CD1c-positive myeloid dendritic cell (primary cell): ENCODE results near the gene RIPK3.
"Not testable (repeated sequence)": the region's sequence is repeated elsewhere in the genome, so short reads cannot be mapped to it uniquely, and the experiment has no call there.

Experiments
- DNase-seq: peaks from one replicate; pipeline ENCODE4 v3.0.0-alpha.2; 2016; ENCODE audit errors: extremely low spot score

Gene RIPK3

DNA sequence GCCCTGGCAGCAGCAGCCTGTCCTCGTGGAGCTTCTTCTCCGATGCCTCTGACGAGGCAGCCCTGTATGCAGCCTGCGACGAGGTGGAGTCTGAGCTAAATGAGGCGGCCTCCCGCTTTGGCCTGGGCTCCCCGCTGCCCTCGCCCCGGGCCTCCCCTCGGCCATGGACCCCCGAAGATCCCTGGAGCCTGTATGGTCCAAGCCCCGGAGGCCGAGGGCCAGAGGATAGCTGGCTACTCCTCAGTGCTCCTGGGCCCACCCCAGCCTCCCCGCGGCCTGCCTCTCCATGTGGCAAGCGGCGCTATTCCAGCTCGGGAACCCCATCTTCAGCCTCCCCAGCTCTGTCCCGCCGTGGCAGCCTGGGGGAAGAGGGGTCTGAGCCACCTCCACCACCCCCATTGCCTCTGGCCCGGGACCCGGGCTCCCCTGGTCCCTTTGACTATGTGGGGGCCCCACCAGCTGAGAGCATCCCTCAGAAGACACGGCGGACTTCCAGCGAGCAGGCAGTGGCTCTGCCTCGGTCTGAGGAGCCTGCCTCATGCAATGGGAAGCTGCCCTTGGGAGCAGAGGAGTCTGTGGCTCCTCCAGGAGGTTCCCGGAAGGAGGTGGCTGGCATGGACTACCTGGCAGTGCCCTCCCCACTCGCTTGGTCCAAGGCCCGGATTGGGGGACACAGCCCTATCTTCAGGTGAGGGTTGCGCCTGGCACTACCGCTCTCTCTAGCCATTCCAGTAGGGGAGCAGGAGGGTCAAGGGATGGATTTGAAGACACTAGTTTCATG is 30.3 kb upstream of the RIPK3 start:
- DNase-seq = no peak

GRCh38 chr14:24369463-24369862 is 29.7 kb upstream of the RIPK3 start:
- no peak for DNase-seq

- peak; percentile 29 for DNase-seq
Observed at GRCh38 chr14:24368562-24369252, 28.9 kb upstream of the RIPK3 start.

- DNase-seq = no peak
Observed at GRCh38 chr14:24368212-24368561, 28.4 kb upstream of the RIPK3 start.

DNA sequence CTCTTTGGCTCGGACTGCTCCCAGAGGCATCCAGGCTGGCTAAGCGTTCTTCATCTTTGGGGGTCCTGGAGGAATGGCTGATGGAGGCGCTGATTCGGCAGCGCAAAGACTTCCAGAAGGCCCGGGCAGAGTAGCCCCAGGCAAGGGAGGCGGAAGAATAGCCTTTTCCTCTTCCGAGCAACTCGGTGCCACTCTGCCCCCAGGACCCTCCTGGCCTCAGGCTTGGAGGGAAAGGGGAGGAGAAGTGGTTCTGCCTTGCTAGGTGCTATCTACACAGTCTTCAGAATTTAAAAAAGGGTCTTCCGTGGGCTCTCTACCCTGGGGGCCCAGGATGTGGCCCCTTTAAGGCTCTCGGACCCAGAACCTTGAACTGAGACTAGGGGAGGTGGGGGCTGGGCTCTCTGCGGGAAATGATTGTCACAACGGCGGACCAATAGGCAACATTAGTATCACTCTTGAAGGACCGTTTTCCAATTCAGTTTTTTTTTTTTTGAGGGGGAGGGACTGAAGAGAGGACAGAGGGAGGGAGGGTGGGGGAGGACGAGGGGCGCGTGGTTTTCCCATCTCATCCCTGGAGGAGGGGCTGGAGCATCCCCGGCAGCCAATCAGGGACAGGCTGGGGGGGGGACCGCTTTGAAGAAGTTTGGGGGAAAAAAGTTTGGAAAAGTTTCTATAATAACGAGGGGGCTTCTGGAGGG is 27.9 kb upstream of the RIPK3 start, which contains the start of gene NFATC4:
TSS of gene NFATC4 (plus strand) at position 671 of the 698 bp plus-strand sequence. CDS start 157 bp downstream, outside the sequence.
- DNase-seq = no peak

GRCh38 chr14:24366721-24367513 is 27.1 kb upstream of the RIPK3 start:
- no peak for DNase-seq

DNA sequence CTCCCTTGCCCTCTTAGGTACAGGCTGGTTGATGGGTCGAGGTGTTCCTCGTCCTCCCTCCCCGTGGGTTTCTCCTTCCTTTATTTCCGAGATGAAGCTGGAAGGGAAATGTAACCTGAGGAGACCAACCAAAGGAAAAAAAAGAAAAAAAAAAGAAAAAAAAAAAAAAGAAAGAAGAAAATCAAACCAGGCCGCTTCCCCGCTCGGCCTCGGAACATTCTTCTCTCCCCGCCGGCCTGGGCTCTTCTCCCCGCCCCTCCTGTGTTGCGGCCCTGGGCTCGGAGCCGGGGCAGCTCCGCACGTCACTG is 26.6 kb upstream of the RIPK3 start:
- no peak for DNase-seq

GRCh38 chr14:24365600-24366412 is 26.0 kb upstream of the RIPK3 start:
- DNase-seq = peak; percentile 69

GRCh38 chr14:24364841-24365240 is 25.1 kb upstream of the RIPK3 start:
- no peak for DNase-seq

DNA sequence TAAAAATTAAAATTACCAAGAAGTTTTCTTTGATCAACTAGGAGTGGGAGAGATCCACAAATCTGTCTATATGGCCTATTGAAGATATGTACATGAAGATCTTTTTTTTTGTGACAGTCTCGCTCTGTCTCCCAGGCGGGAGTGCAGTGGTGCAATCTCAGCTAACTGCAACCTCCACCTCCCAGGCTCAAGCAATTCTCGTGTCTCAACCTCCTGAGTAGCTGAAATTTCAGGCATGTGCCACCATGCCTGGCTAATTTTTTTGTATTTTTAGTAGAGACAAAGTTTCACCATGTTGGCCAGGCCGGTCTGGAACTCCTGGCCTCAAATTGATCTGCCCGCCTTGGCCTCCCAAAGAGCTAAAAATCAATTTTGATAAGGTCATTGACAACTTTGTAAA is 23.6 kb upstream of the RIPK3 start:
- no peak for DNase-seq

DNA sequence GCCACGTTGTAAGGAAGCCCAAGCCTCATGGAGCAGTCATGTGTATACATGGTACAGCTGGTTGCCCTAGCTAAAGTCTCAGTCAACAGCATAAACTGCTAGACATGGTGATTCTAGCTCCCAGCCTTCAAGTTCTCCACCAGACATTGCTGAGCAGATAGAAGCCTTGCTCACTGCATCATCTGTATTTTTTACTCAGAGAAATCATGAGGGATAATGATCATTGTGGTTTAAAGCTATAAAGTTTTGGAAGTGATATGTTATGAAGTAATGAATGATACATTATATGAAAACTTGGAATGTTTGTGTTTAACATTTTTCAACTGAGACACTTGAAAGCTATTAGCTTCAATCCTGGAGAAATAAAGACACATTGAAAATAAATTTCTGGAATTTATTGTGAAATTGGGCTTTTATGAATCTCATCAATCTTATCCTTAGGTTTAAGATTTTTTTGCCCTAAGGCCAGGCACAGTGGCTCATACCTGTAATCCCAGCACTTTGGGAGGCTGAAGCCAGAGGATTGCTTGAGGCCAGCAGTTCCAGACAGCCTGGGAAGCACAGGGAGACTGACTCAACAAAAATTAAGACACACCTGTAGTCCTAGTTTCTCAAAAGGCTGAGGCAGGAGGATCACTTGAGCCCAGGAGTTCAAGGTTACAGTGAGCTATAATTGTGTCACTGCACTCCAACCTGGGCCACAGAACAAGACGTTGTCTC is 22.6 kb upstream of the RIPK3 start:
- DNase-seq = no peak

GRCh38 chr14:24361326-24361725 is 21.5 kb upstream of the RIPK3 start:
- peak; percentile 66 for DNase-seq

DNA sequence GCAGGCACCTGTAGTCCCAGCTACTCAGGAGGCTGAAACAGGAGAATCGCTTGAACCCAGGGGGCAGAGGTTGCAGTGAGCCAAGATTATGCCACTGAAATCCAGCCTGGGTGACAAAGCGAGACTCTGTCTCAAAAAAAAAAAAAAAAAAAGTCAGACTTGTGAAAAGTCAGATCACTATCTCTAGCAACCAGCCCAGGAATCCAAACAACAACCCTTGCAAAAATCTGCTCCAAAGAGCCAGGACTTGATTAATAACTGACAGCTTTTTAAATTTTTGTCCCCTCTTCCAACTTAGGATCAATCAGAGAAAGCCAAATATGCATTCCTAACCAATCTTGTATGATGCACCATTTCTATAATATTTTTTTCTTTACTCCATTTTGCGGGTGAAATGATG is 20.5 kb upstream of the RIPK3 start:
- no peak for DNase-seq

DNA sequence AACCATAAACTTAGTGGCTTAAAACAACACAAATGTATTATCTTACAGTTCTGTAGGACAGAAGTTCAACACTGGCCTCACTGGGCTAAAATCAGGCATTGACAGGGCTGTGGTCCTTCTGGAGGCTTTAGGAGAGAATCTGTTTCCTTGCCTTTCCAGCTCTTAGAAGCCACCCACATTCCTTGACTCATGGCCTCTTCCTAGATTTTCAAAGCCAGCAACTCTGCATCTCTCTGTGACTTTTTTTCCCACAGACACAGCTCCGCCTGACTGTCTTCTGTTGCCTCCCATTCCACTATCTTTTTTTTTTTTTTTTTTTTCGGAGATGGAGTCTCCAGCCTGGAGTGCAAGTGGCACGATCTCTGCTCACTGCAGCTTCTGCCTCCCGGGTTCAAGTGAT is 16.4 kb upstream of the RIPK3 start:
- no peak for DNase-seq

DNA sequence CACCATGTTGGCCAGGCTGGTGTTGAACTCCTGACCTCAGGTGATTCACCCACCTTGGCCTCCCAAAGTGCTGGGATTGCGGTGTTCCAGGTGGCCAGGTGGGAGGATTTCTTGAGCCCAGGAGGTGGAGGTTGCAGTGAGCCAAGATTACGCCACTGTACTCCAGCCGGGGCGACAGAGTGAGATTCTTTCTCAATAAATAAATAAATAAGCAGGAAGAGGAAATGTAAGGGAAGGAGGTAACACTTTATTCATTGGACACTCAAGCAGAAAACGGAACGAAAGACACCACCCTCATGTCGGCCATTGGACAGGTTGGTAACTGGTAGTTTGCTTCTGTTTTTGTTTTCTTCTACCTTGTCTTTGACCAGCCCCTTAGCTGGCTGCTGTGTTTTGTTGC is 15.2 kb upstream of the RIPK3 start:
- DNase-seq = no peak

DNA sequence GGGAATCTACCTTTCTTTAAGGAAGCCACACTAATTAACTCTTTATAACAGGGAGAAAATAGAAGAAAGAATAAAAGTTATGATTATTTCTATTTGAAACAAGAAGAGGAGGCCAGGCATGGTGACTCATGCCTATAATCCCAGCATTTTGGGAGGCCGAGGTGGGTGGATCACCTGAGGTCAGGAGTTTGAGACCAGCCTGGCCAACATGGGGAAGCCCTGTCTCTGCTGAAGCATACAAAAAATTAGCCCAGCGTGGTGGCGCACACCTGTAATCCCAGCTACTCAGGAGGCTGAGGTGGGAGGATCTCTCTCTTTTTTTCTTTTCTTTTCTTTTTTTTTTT is 14.7 kb upstream of the RIPK3 start:
- DNase-seq = not testable (repeated sequence)

- no peak for DNase-seq
Observed at GRCh38 chr14:24353559-24354481, 14.0 kb upstream of the RIPK3 start.

DNA sequence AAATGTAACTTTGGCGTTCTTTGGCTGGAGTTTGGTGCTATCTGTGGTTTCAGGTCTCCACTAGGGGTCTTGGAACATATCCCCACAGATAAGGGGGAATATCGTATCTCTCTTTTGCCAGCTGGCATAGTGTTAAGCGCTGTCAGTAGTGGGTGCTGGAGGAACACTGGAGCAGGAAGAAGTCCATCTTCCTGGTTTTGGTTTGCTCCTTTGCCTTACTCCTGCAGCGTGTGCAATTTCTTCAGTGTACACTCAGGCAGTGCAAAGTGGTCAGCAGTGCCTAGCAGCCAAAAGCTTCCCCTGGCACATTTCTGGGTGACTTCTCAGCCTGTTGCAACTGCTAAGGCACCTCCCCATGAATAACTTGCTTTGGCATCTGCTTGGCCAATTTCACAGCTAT is 11.7 kb upstream of the RIPK3 start:
- DNase-seq = no peak

- no peak for DNase-seq
Observed at GRCh38 chr14:24349742-24350141, 10.0 kb upstream of the RIPK3 start.

GRCh38 chr14:24348186-24348585 is 8.4 kb upstream of the RIPK3 start:
- no peak for DNase-seq
